NCI-H2196 (cell line): ENCODE data around the gene SMURF2.
"Not testable (repeated sequence)": the region's sequence is repeated elsewhere in the genome, so short reads cannot be mapped to it uniquely, and the experiment has no call there.

ENCODE experiments used
- DNase-seq: peaks from one replicate; lab custom pipeline; 2025; ENCODE audit not compliant: unreplicated experiment; lab: John Stamatoyannopoulos, UW

The SMURF2 gene

DNA sequence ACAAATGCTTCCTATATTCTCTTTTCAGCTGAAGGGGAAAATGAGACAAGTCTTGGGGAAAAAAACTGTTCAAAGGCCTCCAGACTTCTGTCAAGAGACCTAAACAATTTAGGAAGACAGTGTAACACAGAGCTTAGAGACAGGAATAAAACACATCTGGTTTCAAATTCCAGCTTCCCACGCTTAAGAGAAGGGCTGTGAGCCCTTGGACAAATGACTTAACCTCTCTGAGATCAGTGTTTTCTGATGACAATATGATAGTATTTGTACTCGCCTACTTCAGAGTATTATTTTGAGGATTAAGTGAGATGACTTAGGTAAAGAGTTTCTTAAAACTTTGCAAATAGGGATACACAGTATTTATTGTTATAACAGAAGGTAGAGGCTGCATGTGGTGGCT is 29.5 kb downstream of the SMURF2 start:
- no peak for DNase-seq

DNA sequence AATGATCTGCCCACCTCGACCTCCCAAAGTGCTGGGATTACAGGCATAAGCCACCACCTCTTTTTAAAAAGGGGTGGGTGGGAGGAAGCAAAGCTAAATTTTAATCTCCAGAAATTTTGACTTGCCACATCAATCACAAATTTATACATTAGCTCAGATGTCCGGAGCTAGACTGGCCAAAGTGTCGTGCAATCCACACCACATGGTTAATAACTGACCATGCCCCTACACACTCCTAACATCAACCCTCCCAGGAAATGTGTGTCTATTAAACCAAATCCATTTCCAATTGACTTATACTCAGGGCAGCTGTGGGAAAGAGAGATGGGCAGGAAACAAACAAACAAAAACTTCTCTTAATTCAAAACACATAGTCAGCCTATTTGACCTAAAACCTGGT is 29.9 kb downstream of the SMURF2 start:
- DNase-seq: no peak

DNA sequence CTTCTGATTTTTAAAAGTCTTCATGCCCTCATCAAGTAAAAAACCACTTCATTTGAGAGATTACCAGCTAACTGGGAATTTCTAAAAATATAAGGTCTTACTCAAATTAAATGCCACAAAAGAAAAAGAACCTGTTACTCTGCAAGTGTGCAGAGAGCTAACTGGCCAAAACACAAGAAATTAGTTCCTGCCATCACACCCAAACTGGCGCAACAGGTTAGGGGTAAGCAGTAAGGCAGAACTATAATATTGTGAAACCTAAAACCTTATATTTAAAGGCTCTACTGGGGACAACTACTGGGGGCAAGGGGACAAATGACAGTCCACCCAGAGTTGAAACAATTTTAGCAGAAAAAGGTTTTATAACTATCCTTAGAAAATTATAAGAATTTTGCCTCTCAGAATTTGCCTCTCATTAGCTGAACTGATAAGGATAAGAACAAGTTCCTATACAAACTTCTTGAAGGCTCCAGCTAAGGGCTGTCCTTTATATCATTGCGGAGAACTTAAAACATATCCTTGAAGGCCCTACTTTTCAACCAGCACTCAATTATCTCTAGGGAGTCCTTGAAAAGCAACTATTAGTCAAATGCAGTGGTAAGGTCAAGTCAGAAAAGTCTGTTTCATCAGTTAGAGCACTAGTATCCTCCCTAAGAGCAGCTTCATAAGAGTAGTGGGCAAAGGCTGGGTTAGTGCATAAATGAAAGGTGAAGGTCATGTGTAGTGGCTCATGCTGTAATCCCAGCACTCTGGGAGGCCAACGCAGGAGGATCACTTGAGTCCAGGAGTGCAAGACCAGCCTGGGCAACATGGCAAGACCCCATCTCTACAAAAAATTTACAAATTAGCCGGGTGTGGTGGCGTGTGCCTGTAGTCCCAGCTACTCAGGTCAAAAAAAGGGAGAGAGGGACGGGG is 31.5 kb downstream of the SMURF2 start:
- DNase-seq: no peak

- no peak for DNase-seq
Measured at GRCh38 chr17:64628641-64629040, 33.5 kb downstream of the SMURF2 start.

GRCh38 chr17:64627797-64628196 is 34.3 kb downstream of the SMURF2 start:
- no peak for DNase-seq

- DNase-seq: no peak
Measured at GRCh38 chr17:64626827-64627226, 35.3 kb downstream of the SMURF2 start.

- no peak for DNase-seq
Measured at GRCh38 chr17:64625541-64625940, 36.6 kb downstream of the SMURF2 start.

DNA sequence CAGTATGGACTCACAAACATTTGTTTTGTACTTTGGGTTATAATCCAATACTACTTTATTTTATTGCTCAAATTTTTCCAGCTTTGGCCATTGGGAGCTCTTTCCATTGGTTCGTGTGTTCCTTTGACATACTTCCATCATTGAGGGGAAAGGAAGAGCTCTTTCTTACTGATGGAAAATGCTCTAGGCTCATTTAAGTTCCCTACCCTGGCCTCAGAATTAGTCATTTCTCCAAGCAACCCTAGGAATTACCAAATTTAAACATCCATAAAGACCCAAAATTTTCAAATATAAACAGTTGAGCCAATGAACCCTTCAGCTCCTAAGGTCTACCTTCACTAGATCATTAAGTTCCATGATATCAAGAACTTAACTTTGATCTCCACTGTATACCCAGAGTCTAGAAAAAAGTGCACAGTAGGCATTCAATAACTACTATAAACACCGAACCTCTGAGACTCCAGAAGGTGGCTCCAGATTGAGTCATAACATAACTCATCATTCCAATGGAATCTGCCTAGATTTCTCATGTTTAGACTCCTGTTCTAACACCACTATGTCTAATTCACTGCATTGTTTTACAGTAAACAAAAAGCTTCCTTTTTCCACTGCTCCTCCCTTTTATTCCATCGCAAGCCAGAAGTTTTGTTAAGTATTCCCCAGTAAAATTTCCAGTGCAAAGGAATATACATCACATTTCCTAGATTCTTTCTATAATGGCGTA is 39.0 kb downstream of the SMURF2 start:
- DNase-seq: no peak

GRCh38 chr17:64621772-64622171 is 40.3 kb downstream of the SMURF2 start:
- no peak for DNase-seq

- DNase-seq: no peak
Measured at GRCh38 chr17:64618848-64619247, 43.3 kb downstream of the SMURF2 start.

- DNase-seq: no peak
Measured at GRCh38 chr17:64617125-64617780, 44.9 kb downstream of the SMURF2 start.

DNA sequence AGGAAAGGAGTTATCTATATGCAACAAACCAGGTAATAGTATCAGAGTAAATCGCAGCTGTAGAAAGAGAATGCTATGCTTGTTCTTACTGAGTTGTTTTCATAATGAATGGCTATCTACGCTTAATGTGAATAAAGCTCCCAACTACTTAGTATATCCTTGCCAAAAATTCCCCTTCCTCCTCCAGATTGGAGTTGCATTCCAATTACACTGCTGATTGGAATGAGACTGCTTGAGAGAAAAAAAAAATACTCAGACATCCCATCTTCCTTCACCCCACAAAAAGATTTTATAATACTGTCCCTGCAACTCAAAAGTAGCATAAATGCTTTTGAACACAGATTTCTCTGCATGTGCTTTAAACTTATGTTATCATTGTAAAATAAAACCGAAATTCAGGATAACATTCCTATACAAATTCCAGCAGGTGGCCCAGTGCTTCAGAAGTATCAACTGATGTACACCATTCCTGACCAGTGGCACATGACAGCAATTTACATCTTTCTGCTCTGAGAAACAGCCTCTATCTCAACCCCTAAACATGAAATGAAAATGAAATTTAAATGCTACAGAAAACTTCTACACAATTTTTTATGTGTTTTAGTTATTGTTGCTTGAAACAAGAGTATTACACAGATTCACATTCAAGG is 47.0 kb downstream of the SMURF2 start:
- no peak for DNase-seq

- no peak for DNase-seq
Measured at GRCh38 chr17:64614266-64615027, 47.7 kb downstream of the SMURF2 start.

- DNase-seq: no peak
Measured at GRCh38 chr17:64611369-64611768, 50.7 kb downstream of the SMURF2 start.

GRCh38 chr17:64610244-64610643 is 51.9 kb downstream of the SMURF2 start:
- DNase-seq: not testable (repeated sequence)

DNA sequence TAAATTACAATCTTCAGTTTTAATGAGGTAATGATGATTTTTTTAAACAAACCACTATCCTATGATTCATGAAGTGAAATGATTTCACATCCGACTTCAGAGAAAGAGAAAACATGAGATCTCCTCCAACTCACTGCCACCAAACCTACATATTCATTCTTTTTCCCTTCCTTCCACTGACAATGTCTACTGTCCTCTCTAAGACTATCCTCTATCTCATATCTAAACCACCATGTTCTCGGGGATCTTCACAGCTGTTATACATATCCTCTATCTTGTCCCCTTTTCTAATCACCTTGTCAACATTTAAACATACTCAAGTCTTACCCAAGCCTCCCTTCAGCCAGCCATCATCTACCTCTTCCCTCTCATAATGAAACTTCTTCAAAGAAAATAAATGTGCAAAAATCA is 53.5 kb downstream of the SMURF2 start:
- no peak for DNase-seq

- no peak for DNase-seq
Measured at GRCh38 chr17:64607862-64608565, 54.1 kb downstream of the SMURF2 start.

DNA sequence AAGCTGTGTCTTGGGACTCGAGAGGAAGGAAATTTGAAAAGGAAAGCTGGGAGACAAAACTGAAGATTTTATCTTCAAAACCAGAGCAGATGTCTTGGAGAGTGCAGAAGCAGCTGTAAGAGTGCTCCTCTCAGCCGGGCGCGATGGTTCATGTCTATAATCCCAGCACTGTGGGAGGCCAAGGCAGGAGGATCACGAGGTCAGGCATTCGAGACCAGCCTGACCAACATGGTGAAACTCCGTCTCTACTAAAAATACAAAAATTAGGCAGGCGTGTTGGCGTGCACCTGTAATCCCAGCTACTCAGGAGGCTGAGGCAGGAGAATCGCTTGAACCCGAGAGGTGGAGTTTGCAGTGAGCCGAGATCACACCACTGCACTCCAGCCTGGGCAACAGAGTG is 57.6 kb downstream of the SMURF2 start:
- not testable (repeated sequence) for DNase-seq

DNA sequence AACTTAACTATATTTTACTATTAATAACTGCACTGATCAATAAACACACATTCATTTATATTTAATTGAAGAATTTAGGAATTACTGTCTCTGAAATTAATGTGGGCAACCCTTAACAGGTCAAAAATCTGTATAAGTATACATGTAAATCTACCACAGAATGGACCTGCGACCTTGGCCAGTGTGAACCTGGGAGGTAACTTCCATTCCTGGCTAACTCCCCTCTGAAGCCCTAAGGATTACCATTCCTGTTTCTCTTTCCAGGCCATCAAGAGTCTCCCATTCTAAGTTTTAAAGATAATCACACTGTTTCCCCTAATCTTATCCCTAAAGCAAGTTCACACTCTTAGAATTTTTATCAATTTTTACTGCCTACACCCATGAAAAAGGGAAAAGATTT is 58.1 kb downstream of the SMURF2 start:
- DNase-seq: no peak

DNA sequence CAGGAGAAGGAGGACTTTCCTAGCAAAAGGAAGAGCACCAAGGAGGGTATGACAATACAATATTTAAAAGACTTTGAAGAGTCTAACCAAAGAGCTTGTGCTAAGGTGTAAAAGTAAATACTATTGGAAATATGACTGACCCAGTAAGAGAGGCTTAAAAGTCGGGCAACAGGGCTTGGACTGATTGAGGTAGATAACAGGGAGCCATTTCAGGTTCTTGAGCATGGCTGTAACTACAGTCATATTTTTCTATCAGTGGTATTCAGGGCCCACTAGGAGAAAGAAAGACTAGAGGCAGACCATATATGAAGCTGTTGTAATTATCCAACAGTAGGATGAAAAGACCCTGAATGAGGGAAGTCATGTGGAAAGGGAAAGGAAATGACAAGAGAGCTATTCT is 62.3 kb downstream of the SMURF2 start:
- no peak for DNase-seq
